ENCODE data around the gene PSMD3. TPM values are rescaled to one million over a fixed set of nuclear protein-coding genes. Genes with fewer than 3 reads are reported as not detected.
A peak's percentile ranks its signal among the peaks of the same experiment; 100 is the strongest.

The PSMD3 gene
- total and polyA plus RNA-seq, 9 of the 15 experiments (the other 6 are each of a cell fraction or from before 2014, with no cell fraction given) = 2.0 to 251 (median 135) TPM

GRCh38 chr17:39980351-39981206, at the start of gene PSMD3 (continued):
- TF ChIP-seq ZBTB11 (CRISPR knock-in tag; IDR thresholded peaks at IDR 0.05) (peak in 1 of 3 experiments; percentile 89; a peak in 2 of 6 replicates), NKRF (IDR thresholded peaks at IDR 0.05; ENCODE audit: borderline replicate concordance) (peak; percentile 83), ATF4 (CRISPR knock-in tag; IDR thresholded peaks at IDR 0.05) (0 out of 2 replicates have a peak, but pooled peaks have one; percentile 10), ZNF143 (CRISPR knock-in tag; IDR thresholded peaks at IDR 0.05) (peak; percentile 90), RFX5 (IDR thresholded peaks at IDR 0.05; ENCODE audit: low read depth, low read length) (peak; percentile 99), ZNF316 (IDR thresholded peaks at IDR 0.05) (peak; percentile 61), E2F4 (CRISPR knock-in tag; IDR thresholded peaks at IDR 0.05; ENCODE audit: low read depth) (no peak), NR2C1 (IDR thresholded peaks at IDR 0.05) (no peak), NR2C1 (tag; IDR thresholded peaks at IDR 0.05) (0 out of 2 replicates have a peak, but pooled peaks have one; percentile 15), ZNF174 (CRISPR knock-in tag; IDR thresholded peaks at IDR 0.05) (0 out of 2 replicates have a peak, but pooled peaks have one; percentile 43), MYC (IDR thresholded peaks at IDR 0.05; ENCODE audit: low read depth, low read length) (peak; percentile 91), MYC (CRISPR knock-in tag; IDR thresholded peaks at IDR 0.05; ENCODE audit: borderline replicate concordance, low read depth) (peak; percentile 32; the same call in 1 of the 2 replicates), ZNF740 (CRISPR knock-in tag; IDR thresholded peaks at IDR 0.05) (0 out of 2 replicates have a peak, but pooled peaks have one; percentile 18), ZNF740 (tag; IDR thresholded peaks at IDR 0.05) (no peak), TCFL5 (CRISPR knock-in tag; conservative IDR thresholded peaks at IDR 0.05) (no peak), PCBP1 (IDR thresholded peaks at IDR 0.05; ENCODE audit: low read depth, low read length, poor library complexity, severe bottlenecking) (peak; percentile 77), HNRNPL (IDR thresholded peaks at IDR 0.05; ENCODE audit: low read depth, low read length) (0 out of 2 replicates have a peak, but pooled peaks have one; percentile 45)

Measured in K562 (cell line).